Measurements from ENCODE around the gene RGS6. TPM values are rescaled to one million over a fixed set of nuclear protein-coding genes. Genes with fewer than 3 reads are reported as not detected.

RGS6 gene
- total RNA-seq, 2 experiments from 2014 or later = not detected

DNA sequence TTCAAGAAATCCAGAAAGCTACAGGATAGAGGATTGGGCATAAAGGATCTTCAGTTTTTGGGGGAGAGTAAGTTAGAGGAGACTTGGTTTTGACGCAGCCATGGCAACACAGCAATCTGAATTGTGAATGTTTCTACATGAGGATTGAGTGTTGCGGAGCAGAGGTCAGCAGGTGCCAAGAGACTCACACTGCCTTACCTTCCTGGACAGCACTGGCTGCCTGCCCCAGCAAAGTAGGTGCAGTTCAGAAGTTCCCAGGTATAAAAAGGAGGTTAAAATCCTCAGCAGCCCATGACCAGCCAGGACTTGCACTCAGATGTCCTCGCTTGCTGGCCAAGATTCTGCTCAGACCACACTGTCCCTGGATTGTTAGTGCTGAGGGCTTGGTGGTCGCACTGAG, 590.6 kb downstream of the RGS6 start:
- H3K4me1 Mint-ChIP-seq (ENCODE audit: low read depth) = peaks cover 51% of the 10 kb centered on the region
- peaks cover 28% of the 10 kb centered on the region for H3K4me1 ChIP-seq (ENCODE audit: insufficient read depth, low read length)

DNA sequence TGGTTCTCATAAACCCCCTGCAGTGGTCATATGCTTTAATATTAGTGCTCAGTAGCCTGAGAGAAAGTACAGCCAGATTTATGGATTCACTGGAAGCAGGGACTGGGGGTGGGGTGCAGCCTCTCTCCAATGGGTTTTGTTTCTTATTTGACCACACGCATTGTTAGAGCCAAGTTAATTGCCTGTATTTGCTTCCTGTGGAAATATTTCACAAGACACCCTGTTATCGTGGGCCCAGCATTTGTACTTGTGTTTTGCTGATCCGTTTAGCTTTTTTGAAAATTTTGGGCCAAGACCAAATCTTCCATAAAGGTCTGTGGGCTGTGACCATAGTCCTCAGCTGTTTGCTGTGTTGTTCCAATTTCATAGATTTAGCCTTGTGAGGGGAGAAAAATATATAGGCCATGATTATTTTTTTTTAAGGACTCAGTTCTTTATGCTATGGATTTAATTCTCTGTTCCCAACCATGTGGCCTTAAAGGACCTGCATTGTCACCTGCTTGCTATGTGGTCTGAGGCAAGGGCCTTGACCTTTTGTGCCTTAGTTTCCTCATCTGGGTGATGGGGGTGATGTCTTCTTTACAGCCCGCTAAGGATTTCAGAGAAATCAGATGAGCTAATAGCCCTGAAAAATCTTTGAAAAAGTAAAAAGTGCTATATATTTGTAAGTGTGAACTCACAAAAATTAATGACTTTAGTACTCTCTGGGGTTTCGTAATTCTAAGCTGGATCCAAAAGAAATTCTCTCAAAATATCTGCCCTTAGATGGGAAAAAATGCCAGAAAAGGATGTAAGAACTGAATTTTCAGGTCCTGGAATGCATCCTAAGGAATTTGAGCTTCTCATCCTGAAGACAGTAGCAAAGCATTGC, 591.4 kb downstream of the RGS6 start:
- H3K27me3 ChIP-seq (ENCODE audit: control insufficient read depth in 1 of 2, insufficient read depth in 2 of 2, low read length in 2 of 2) = no peaks in the 10 kb centered on the region
- Mint-ChIP-seq H3K36me3 (ENCODE audit: low read depth) (no peaks in the 10 kb centered on the region), H3K27ac (no peak overlapping the region), H3K4me1 (ENCODE audit: low read depth) (peaks cover 49% of the 10 kb centered on the region), H3K4me3 (no peak overlapping the region), H3K27me3 (no peaks in the 10 kb centered on the region), H3K9me3 (peaks cover 6% of the 10 kb centered on the region)
- H3K4me3 ChIP-seq (ENCODE audit: low read length) = no peak overlapping the region
- TF ChIP-seq, protein P1, sequence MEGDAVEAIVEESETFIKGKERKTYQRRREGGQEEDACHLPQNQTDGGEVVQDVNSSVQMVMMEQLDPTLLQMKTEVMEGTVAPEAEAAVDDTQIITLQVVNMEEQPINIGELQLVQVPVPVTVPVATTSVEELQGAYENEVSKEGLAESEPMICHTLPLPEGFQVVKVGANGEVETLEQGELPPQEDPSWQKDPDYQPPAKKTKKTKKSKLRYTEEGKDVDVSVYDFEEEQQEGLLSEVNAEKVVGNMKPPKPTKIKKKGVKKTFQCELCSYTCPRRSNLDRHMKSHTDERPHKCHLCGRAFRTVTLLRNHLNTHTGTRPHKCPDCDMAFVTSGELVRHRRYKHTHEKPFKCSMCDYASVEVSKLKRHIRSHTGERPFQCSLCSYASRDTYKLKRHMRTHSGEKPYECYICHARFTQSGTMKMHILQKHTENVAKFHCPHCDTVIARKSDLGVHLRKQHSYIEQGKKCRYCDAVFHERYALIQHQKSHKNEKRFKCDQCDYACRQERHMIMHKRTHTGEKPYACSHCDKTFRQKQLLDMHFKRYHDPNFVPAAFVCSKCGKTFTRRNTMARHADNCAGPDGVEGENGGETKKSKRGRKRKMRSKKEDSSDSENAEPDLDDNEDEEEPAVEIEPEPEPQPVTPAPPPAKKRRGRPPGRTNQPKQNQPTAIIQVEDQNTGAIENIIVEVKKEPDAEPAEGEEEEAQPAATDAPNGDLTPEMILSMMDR (IDR thresholded peaks at IDR 0.05) = no peak
- H3K4me1 ChIP-seq (ENCODE audit: insufficient read depth, low read length) = peaks cover 23% of the 10 kb centered on the region
- intact Hi-C loops (cut with DNase I, micrococcal nuclease) = loop anchor here in 1 of 2 experiments (10.0 kb wide), 1 partner anchor 1131 kb away; no protein-coding TSS in a partner anchor
- no peak overlapping the region for H3K27ac ChIP-seq (ENCODE audit: low read depth in 1 of 2, low read length in 2 of 2)
- CTCF ChIA-PET = no interaction called here
- DNase-seq = no peak
- no peaks in the 10 kb centered on the region for H3K36me3 ChIP-seq (ENCODE audit: insufficient read depth, low read length)
- no peak for ATAC-seq (ENCODE audit: poor library complexity)
- POLR2A ChIA-PET = interaction anchor here (0.9 kb wide), 1 partner anchor 11 kb away, joined by 3 read pairs; no protein-coding TSS in a partner anchor
- H3K9me3 ChIP-seq (ENCODE audit: control insufficient read depth in 1 of 2, insufficient read depth in 1 of 2, low read length in 2 of 2) = peaks cover 0 to 5% of the 10 kb centered on the region in 2 experiments

More for the DNA sequence above, 590.6 kb downstream of the RGS6 start:
- H3K27me3 Mint-ChIP-seq = no peaks in the 10 kb centered on the region
- H3K36me3 ChIP-seq (ENCODE audit: insufficient read depth, low read length) = no peaks in the 10 kb centered on the region
- TF ChIP-seq, protein P1 (IDR thresholded peaks at IDR 0.05) = no peak
- ATAC-seq (ENCODE audit: poor library complexity) (no peak), DNase-seq (no peak)
- CTCF ChIA-PET = no interaction called here
- intact Hi-C loops (cut with DNase I, micrococcal nuclease) = loop anchor here in 1 of 2 experiments (10.0 kb wide), 1 partner anchor 1132 kb away; no protein-coding TSS in a partner anchor
- H3K27ac ChIP-seq (ENCODE audit: low read depth in 1 of 2, low read length in 2 of 2) = no peak overlapping the region
- H3K36me3 Mint-ChIP-seq (ENCODE audit: low read depth) = no peaks in the 10 kb centered on the region
- H3K4me3 ChIP-seq (ENCODE audit: low read length) = no peak overlapping the region
- H3K27ac Mint-ChIP-seq = no peak overlapping the region
- POLR2A ChIA-PET = no interaction called here
- H3K9me3 Mint-ChIP-seq = peaks cover 6% of the 10 kb centered on the region
- no peaks in the 10 kb centered on the region for H3K27me3 ChIP-seq (ENCODE audit: control insufficient read depth in 1 of 2, insufficient read depth in 2 of 2, low read length in 2 of 2)
- H3K4me3 Mint-ChIP-seq = no peak overlapping the region
- H3K9me3 ChIP-seq (ENCODE audit: control insufficient read depth in 1 of 2, insufficient read depth in 1 of 2, low read length in 2 of 2) = peaks cover 0 to 5% of the 10 kb centered on the region in 2 experiments

DNA sequence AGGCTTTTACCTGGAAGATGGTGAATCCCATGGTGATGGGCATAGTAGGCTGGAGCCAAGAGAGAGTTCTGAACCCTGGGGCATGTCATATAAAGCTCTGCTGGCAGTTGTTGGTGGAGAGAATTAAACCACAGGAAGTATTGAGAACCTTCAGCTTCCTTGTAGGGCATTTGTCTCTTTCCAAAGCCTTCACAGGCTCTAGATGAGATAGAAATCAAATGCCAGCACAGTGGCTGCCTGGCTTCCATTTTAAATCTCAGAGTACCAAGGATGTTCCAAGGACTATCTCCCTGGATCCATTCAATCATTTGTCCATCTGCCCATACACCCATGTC, 592.0 kb downstream of the RGS6 start:
- Mint-ChIP-seq H3K9me3 (peaks cover 6% of the 10 kb centered on the region), H3K4me3 (no peak overlapping the region), H3K36me3 (ENCODE audit: low read depth) (no peaks in the 10 kb centered on the region), H3K27ac (no peak overlapping the region), H3K27me3 (no peaks in the 10 kb centered on the region), H3K4me1 (ENCODE audit: low read depth) (peaks cover 46% of the 10 kb centered on the region)
- CTCF ChIA-PET = no interaction called here
- Histone ChIP-seq H3K27ac (ENCODE audit: low read depth in 1 of 2, low read length in 2 of 2) (no peak overlapping the region), H3K9me3 (ENCODE audit: control insufficient read depth in 1 of 2, insufficient read depth in 1 of 2, low read length in 2 of 2) (peaks cover 0 to 5% of the 10 kb centered on the region in 2 experiments), H3K36me3 (ENCODE audit: insufficient read depth, low read length) (no peaks in the 10 kb centered on the region), H3K4me1 (ENCODE audit: insufficient read depth, low read length) (peaks cover 18% of the 10 kb centered on the region), H3K4me3 (ENCODE audit: low read length) (no peak overlapping the region), H3K27me3 (ENCODE audit: control insufficient read depth in 1 of 2, insufficient read depth in 2 of 2, low read length in 2 of 2) (no peaks in the 10 kb centered on the region)
- intact Hi-C loops (cut with DNase I, micrococcal nuclease) = loop anchor here in 1 of 2 experiments (10.0 kb wide), 1 partner anchor 1131 kb away; no protein-coding TSS in a partner anchor
- POLR2A ChIA-PET = interaction anchor here (0.9 kb wide), 1 partner anchor 11 kb away, joined by 3 read pairs; no protein-coding TSS in a partner anchor
- TF ChIP-seq, protein P1 (IDR thresholded peaks at IDR 0.05) = no peak
- ATAC-seq (ENCODE audit: poor library complexity) (no peak), DNase-seq (no peak)

Measured in CD4-positive, alpha-beta T cell (primary cell).